Effector memory CD8-positive, alpha-beta T cell (primary cell): Measurements from ENCODE around the gene RRN3.
A peak's percentile ranks its signal among the peaks of the same experiment; 100 is the strongest.
"Not testable (repeated sequence)": the region's sequence is repeated elsewhere in the genome, so short reads cannot be mapped to it uniquely, and the experiment has no call there.

Experiments
- ATAC-seq: fragments of 150-1000 bp; cut with Tn5 transposase; replicated peaks from 2 replicates; pipeline ENCODE4 v1.10.0; 2021; ENCODE audit warnings: mild to moderate bottlenecking, moderate library complexity
- DNase-seq, 3 experiments: peaks; one replicate each; pipeline ENCODE4 v3.0.0; 2021
- H3K27ac Mint-ChIP-seq, 2 donors: one replicate each; pipeline ENCODE4 v1.8.0; 2022; ENCODE audit warnings: mild to moderate bottlenecking in 2 of 2, mixed read lengths in 2 of 2, moderate library complexity in 2 of 2
- H3K27me3 Mint-ChIP-seq, 2 donors: one replicate each; pipeline ENCODE4 v1.8.0; 2022; ENCODE audit warnings: mixed read lengths in 2 of 2
- H3K36me3 Mint-ChIP-seq: one replicate; pipeline ENCODE4 v1.8.0; 2022; ENCODE audit warnings: mild to moderate bottlenecking, moderate library complexity, mixed read lengths; ENCODE audit not compliant: insufficient read depth
- H3K4me1 Mint-ChIP-seq, 2 donors: one replicate each; pipeline ENCODE4 v1.8.0; 2022; ENCODE audit warnings: low read depth in 2 of 2, mixed read lengths in 2 of 2
- H3K4me3 Mint-ChIP-seq, 2 donors: one replicate each; pipeline ENCODE4 v1.8.0; 2022; ENCODE audit warnings: mild to moderate bottlenecking in 2 of 2, mixed read lengths in 2 of 2, moderate library complexity in 2 of 2
- H3K9me3 Mint-ChIP-seq, 2 donors: one replicate each; pipeline ENCODE4 v1.8.0; 2022; ENCODE audit warnings: mixed read lengths in 2 of 2

Gene RRN3

GRCh38 chr16:15034266-15035162 is 59.6 kb downstream of the RRN3 start:
- H3K4me3 Mint-ChIP-seq, result no peak overlapping the region
- DNase-seq (no peak), ATAC-seq (no peak)
- H3K27me3 Mint-ChIP-seq, result no peaks in the 10 kb centered on the region
- H3K27ac Mint-ChIP-seq, result peak overlapping the region; percentile 67 to 77
- peaks cover 57% of the 10 kb centered on the region for H3K36me3 Mint-ChIP-seq
- no peaks in the 10 kb centered on the region for H3K9me3 Mint-ChIP-seq
- peaks cover 13 to 24% of the 10 kb centered on the region in 2 donors for H3K4me1 Mint-ChIP-seq

DNA sequence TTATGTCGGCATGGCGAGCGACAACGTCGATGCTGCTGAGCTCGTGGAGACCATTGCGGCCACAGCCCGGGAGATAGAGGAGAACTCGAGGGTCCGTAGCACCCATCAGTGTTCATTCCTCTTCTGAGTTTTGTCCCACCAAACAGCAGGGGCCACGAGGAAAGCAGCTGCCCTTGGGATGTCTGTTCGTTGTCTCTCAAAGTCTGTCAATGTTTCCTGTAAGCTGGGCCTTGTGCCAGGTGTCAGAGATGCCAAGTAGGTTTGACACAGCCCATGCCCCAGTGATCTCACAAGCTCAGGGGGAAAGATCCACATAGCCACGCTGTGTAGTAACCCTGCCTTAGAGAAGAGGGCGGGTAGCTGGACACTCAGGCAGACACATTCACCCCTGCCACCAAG is 60.8 kb downstream of the RRN3 start:
- ATAC-seq (no peak), DNase-seq (no peak)
- no peaks in the 10 kb centered on the region for H3K9me3 Mint-ChIP-seq
- peaks cover 61% of the 10 kb centered on the region for H3K36me3 Mint-ChIP-seq
- H3K27ac Mint-ChIP-seq, result peak overlapping the region in 1 of 2 donors; percentile 67
- no peaks in the 10 kb centered on the region for H3K27me3 Mint-ChIP-seq
- peaks cover 13 to 24% of the 10 kb centered on the region in 2 donors for H3K4me1 Mint-ChIP-seq
- H3K4me3 Mint-ChIP-seq, result no peak overlapping the region

DNA sequence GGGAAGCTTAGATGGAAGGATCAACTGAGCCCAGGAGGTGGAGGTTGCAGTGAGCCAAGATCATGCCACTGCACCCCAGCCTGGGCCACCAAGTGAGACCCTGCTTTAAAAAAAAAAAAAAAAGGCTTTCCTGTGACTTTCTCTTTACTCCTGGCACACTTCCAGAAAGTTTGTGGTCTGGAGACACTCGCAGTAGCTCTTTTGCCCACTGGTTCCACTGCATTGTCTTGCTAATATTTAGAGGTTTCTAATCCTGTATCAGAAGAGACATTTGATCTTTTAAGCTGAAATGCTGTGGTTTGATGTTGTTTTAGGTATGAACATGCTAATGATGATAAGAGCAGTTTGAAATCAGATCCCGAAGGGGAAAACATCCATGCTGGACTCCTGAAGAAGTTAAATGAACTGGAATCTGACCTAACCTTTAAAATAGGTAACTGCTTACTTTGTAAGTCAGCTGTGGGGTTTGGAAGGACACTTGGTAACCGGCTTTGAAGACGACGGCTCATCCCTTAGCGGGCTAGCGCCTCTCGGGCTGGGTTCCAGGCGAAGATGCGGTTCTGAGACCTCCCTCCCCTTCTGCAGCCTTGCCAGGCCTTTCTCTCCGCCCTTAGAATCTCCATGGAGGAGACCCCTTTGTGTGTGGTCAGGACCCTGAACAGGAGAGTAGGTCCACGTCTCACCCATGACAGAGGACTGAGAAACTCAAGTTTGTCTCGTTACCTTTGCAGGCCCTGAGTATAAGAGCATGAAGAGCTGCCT is 61.3 kb downstream of the RRN3 start:
- H3K27ac Mint-ChIP-seq, result peak overlapping the region; percentile 17 to 67
- H3K4me1 Mint-ChIP-seq, result peaks cover 13 to 24% of the 10 kb centered on the region in 2 donors
- peaks cover 67% of the 10 kb centered on the region for H3K36me3 Mint-ChIP-seq
- no peak overlapping the region for H3K4me3 Mint-ChIP-seq
- ATAC-seq (no peak), DNase-seq (no peak)
- no peaks in the 10 kb centered on the region for H3K27me3 Mint-ChIP-seq
- no peaks in the 10 kb centered on the region for H3K9me3 Mint-ChIP-seq

DNA sequence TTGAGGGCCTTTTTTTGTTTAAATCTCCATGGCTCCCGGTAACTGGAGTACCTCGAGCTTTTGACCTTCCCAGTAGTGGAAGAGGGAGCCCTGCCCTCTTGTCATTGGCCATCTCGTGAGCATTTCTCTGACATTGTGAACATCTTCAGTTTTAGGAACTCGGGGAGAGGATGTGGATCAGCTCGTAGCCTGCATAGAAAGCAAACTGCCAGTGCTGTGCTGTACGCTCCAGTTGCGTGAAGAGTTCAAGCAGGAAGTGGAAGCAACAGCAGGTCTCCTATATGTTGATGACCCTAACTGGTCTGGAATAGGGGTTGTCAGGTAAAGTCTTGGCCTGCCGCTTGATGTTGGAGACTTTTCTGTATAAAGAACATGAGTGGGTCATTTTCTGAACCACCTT is 62.5 kb downstream of the RRN3 start:
- Mint-ChIP-seq H3K9me3 (no peaks in the 10 kb centered on the region), H3K36me3 (peaks cover 72% of the 10 kb centered on the region), H3K27ac (peak overlapping the region; percentile 67 to 92), H3K4me3 (peak overlapping the region; percentile 59 to 66), H3K4me1 (peaks cover 13 to 24% of the 10 kb centered on the region in 2 donors), H3K27me3 (no peaks in the 10 kb centered on the region)
- no peak for DNase-seq
- no peak for ATAC-seq

- peaks cover 13 to 24% of the 10 kb centered on the region in 2 donors for H3K4me1 Mint-ChIP-seq
- H3K27ac Mint-ChIP-seq, result peak overlapping the region; percentile 67 to 92
- H3K36me3 Mint-ChIP-seq, result peaks cover 70% of the 10 kb centered on the region
- ATAC-seq (peak; percentile 89), DNase-seq (no peak)
- no peaks in the 10 kb centered on the region for H3K27me3 Mint-ChIP-seq
- no peaks in the 10 kb centered on the region for H3K9me3 Mint-ChIP-seq
- peak overlapping the region; percentile 59 to 66 for H3K4me3 Mint-ChIP-seq
These were observed 62.9 kb downstream of the RRN3 start for GRCh38 chr16:15031179-15031578.

- H3K4me3 Mint-ChIP-seq, H3K27me3 Mint-ChIP-seq, H3K9me3 Mint-ChIP-seq, H3K27ac Mint-ChIP-seq, ATAC-seq, DNase-seq: not testable (repeated sequence)
- Mint-ChIP-seq H3K4me1 (peaks cover 14 to 34% of the 10 kb centered on the region in 2 donors), H3K36me3 (peaks cover 63% of the 10 kb centered on the region)
These were observed 64.3 kb downstream of the RRN3 start for GRCh38 chr16:15029749-15030148.

DNA sequence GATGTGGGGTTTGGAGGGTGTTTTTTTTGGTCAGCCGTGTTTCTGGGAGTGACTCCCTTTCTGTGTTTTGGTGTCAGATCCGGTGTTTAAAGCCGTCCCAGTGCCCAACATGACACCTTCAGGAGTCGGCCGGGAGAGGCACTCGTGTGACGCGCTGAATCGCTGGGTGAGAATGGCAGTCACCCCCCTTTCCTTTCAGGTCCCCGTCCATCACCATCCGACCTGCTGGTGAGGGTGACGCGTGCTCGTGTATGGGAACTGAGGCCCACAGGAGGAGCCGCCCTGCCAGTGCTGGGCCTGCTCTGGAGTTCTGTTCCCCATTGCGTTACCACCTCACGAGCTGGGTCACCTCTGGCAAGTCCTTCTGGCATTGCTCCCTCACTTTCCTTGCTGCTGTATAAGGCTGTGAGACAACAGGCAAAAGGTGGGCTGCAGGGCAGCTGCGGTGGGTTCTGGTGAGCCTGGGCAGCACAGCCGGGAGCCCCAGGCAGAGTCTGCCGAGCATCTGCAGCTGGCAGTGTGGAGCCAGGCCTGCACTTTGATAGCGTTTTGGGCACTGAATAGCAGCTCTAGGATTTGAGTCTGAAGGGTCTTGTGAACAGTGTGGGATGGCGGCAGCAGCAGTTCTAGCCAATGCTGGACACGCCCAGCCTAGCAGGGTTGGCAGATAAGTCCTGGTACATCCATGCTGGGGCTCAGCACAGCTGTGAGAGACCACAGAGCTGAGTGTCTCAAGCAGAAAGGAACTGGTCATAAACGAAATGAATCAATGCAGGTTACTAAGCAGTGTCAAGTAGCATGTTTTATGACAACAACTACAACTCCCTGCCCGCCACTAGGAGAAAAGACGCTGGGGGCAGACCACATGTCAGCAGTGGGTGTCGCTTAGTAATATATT is 65.0 kb downstream of the RRN3 start:
- ATAC-seq, result not testable (repeated sequence)

GRCh38 chr16:15028345-15028715 is 65.7 kb downstream of the RRN3 start:
- peaks cover 16 to 36% of the 10 kb centered on the region in 2 donors for H3K4me1 Mint-ChIP-seq
- H3K27me3 Mint-ChIP-seq, ATAC-seq, H3K9me3 Mint-ChIP-seq, DNase-seq, H3K4me3 Mint-ChIP-seq: not testable (repeated sequence)
- peak overlapping the region; percentile 5 to 39 for H3K27ac Mint-ChIP-seq
- H3K36me3 Mint-ChIP-seq, result peaks cover 59% of the 10 kb centered on the region

More for the DNA sequence above, 65.0 kb downstream of the RRN3 start:
- not testable (repeated sequence) for H3K4me3 Mint-ChIP-seq, H3K27me3 Mint-ChIP-seq, H3K9me3 Mint-ChIP-seq, DNase-seq
- Mint-ChIP-seq H3K36me3 (peaks cover 56% of the 10 kb centered on the region), H3K4me1 (peaks cover 16 to 36% of the 10 kb centered on the region in 2 donors), H3K27ac (peak overlapping the region in 1 of 2 donors; percentile 39)

DNA sequence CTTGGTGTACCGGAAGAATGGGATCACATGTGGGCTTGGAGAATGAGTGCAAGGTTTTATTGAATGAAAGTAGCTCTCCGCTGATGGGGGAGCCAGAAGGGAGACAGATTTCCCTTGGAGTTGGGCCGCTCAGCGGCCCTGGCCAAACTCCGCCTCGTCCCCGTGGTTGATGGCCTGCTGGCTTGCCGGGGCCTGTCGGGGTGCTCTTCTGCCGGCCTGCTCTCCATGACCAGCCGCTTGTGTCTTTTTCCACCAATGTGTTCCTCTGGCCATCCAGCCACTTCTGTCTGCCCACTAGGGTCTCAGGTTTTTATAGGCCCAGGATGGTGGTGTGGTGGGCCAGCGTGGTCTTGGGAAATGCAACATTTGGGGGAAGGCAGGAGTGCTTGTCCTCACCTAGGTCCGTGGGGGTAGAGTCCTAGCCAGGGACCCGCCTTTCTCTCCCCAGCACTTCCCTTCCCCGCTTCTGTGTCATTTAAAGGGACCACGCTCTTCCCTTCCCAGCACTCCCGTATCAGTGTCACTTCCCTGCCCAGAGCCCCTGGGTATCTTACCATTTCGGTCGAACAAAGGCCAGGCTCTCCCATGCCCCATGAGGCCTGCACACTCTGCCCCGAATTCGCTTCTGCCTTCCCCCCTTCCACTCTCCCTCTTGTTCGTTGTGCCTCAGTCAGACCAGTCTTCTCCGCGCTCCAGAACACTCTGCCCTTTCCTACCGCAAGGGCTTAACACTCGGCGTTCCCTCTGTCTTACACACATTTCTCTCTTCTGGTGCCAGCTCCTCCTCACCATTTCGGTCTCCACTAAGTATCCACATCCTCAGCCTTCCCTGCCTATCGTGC is 66.3 kb downstream of the RRN3 start:
- not testable (repeated sequence) for H3K27me3 Mint-ChIP-seq, H3K4me3 Mint-ChIP-seq, DNase-seq, H3K9me3 Mint-ChIP-seq, ATAC-seq
- peak overlapping the region; percentile 5 to 39 for H3K27ac Mint-ChIP-seq
- H3K36me3 Mint-ChIP-seq, result peaks cover 59% of the 10 kb centered on the region
- H3K4me1 Mint-ChIP-seq, result peaks cover 16 to 35% of the 10 kb centered on the region in 2 donors

GRCh38 chr16:15027051-15027450 is 67.0 kb downstream of the RRN3 start:
- not testable (repeated sequence) for H3K9me3 Mint-ChIP-seq, H3K27me3 Mint-ChIP-seq, H3K27ac Mint-ChIP-seq, DNase-seq, ATAC-seq, H3K4me3 Mint-ChIP-seq
- peaks cover 19 to 34% of the 10 kb centered on the region in 2 donors for H3K4me1 Mint-ChIP-seq
- H3K36me3 Mint-ChIP-seq, result peaks cover 64% of the 10 kb centered on the region

DNA sequence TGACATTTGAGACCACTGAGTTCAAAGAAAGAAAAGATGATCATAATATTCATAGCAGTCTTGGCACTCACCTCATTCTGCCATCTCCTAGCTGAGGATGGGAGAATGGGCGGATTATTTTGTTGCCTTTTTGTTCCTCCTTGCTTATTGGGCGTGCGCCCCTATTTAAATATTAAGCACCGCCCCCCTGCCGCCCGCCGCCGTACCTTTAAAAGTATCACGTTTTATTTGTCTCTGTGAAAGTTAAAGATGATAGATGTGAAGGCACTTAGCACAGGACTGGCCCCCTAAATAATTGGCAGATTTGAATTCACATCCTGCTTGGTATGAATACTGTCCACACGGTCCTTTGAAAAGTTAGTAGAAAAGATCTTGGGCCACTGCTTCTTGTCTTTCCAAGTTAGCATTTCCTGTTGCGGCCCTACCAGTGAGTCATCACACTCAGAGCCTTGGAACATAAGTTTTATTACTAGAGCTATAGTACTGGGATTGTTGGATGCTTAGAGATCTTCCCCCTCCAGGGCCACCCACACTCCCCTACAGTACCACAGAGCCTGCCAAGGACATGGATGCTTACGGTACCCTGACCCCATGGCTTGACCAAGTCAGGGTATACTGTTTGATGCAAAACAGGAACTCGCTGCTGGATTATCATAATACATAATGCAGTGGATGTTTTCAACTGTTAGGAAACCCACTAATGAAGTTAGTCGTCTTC is 68.7 kb downstream of the RRN3 start:
- peaks cover 62% of the 10 kb centered on the region for H3K36me3 Mint-ChIP-seq
- not testable (repeated sequence) for DNase-seq, ATAC-seq, H3K9me3 Mint-ChIP-seq, H3K4me3 Mint-ChIP-seq, H3K27me3 Mint-ChIP-seq
- peak overlapping the region; percentile 52 to 78 for H3K27ac Mint-ChIP-seq
- H3K4me1 Mint-ChIP-seq, result peaks cover 11 to 25% of the 10 kb centered on the region in 2 donors

DNA sequence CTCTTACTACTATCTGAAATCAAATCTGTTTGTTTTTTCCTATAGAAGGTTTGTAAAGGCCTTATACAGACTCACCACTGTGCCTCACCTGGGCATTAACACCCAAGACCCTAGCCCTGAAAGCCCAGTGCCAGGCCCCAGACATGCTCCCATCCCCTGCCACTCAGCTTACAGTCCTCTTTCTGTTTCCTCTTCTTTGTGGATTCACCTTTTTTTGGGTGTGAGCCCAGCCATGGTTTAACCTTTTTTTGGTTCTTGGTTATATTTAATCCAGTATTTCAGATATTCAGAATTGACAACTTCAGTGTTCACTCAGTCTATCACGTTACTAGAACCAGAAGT is 69.2 kb downstream of the RRN3 start:
- peaks cover 66% of the 10 kb centered on the region for H3K36me3 Mint-ChIP-seq
- H3K4me1 Mint-ChIP-seq, result peaks cover 10 to 24% of the 10 kb centered on the region in 2 donors

More for the DNA sequence above, 69.2 kb downstream of the RRN3 start:
- DNase-seq, H3K4me3 Mint-ChIP-seq, H3K27me3 Mint-ChIP-seq, ATAC-seq, H3K9me3 Mint-ChIP-seq: not testable (repeated sequence)
- peak overlapping the region; percentile 52 to 78 for H3K27ac Mint-ChIP-seq
